Stimulated activated CD4-positive, alpha-beta T cell treated with anti-CD3 and anti-CD28 coated beads, Interleukin-15, amount 100 ng/mL, for 1 hour (primary cell): Measurements from ENCODE around the gene MARCHF3.
"Not testable (repeated sequence)": the region's sequence is repeated elsewhere in the genome, so short reads cannot be mapped to it uniquely, and the experiment has no call there.

Source experiments
- DNase-seq, 2 donors: peaks; one replicate each; pipeline ENCODE4 v3.0.0-alpha.2; 2020; ENCODE audit warnings: low read depth in 1 of 2, low spot score in 1 of 2

Gene MARCHF3

GRCh38 chr5:126961128-126961527, 69.2 kb downstream of the MARCHF3 start:
- DNase-seq: no peak

DNA sequence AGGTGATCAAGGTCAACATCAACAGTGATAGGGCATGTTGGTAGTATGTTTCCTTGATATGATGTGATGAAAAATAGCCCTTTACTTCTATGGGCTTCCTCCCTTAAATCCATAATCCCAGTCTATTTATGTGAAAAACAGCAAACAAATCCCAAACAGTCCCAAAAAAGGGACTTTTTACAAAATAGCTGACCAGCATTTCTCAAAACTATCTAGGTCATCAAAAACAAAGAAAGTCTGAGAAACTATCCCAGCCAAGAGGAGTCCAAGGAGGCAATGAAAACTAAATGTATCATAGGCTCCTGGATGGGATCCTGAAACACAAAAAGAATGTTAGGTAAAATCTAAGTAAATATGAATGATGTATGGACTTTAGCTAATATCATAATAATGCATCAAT, 71.2 kb downstream of the MARCHF3 start:
- no peak for DNase-seq

DNA sequence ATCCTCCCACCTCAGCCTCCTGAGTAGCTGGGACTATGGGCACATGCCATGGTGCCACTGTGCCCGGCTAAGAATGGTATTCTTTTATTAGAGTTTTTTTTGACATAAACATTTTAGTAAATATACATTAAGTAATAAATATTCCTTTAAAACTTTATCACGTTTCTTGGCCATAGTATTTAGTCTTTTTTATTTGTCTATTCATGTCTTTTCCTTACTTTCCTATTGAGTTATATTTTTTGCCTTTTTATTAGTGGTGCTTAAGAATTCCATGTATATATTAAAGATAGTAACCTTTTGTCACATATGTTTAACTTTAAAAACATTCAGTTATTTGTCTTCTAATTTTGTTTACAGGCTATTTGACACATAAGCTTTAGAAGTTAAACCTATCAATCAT, 73.4 kb downstream of the MARCHF3 start:
- no peak for DNase-seq

DNA sequence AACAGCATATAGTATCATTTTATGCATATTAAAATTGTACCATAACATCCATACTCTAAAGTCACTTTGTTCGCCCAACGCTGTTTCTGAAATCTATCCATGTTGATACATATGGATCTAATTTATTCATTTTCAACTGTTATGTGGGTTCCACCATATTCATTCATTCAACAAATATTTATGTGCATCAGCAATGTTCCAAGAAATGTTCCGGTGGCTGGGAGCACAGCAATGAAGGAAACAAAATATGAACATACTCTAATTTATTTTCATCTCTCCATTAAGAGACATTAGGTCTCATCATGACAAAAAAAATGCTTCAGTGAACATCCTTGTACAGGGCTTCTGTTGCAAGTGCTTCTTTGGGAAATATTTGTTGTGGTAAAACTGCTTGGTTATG, 75.4 kb downstream of the MARCHF3 start:
- DNase-seq: no peak

GRCh38 chr5:126953640-126954039, 76.7 kb downstream of the MARCHF3 start:
- no peak for DNase-seq

- no peak for DNase-seq
Measured at GRCh38 chr5:126949475-126949874, 80.9 kb downstream of the MARCHF3 start.

GRCh38 chr5:126948453-126948852, 81.9 kb downstream of the MARCHF3 start:
- DNase-seq: no peak

DNA sequence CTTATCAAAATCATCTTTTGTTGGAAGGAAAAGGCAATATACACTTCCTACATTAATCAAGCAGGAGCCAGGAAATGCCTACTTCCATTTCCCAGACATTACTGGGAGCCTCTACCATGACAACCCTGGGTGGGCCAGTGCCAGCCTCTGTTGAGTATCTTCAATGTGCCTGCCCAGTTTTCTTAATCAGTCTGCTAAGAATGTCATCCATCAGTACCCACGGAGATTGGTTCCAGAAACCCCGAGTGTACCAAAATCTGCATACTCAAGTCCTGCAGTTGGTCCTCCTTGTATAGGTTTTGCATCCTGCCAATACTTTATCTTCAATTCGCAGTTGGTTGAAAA, 82.4 kb downstream of the MARCHF3 start:
- DNase-seq: no peak

DNA sequence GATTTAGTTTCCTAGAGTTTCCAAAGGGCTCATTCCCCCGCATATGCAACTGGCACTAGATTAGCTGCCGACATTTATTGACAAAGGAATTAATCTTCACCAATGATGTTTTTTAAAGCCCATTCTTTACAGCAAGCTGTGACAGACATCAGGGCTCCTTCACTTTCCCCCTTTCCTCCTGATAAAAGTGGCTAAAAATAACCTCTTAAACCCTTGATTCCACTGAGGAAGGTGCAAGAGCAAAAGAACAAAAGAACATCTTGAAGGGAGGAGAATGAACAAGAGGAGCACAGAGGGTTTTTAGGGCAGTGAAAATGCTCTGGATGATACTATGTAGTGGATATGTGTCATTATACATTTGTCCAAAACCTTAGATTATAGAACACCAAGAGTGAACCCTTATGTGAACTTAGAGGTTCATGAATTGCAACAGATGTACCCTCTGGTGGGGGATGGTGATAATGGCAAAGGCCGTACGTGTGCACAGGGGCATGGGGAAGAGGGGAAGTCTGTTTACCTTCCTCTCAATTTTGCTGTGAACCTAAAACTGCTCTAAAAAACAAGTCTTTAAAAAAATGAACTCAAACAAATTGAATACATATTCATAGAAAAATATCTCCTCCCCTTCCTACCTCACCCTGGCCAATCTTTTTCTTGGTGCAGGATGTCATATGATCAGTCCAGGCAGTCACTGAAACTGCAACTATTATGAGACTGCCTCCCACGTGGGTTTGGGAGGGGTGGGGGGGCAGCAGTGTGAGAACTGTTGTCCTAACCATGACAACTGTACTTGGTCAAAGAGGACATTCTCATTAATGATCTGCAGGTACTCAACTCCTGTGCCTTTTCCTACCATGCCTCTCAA, 83.0 kb downstream of the MARCHF3 start:
- no peak for DNase-seq

- not testable (repeated sequence) for DNase-seq
Measured at GRCh38 chr5:126942908-126943307, 87.5 kb downstream of the MARCHF3 start.

DNA sequence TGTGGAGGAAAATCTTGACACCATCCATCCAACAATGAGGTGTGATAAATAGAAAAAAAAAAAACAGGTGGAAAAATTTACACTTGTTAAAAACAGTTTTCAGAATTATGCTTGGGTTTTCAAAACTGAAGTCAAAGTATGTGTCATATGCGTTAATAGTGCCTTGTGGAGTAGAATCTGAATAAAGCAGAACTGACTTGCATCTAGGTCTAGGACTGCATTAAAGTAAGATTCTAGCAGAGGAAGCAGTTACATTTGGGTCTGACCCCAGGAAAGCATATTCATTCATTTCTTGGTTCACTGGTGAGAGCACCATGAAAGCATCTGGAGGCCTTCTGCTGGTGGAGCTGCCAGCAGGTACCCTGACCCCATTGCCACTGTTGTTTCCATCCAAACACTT, 89.0 kb downstream of the MARCHF3 start:
- DNase-seq: no peak

GRCh38 chr5:126939887-126940286, 90.5 kb downstream of the MARCHF3 start:
- no peak for DNase-seq

GRCh38 chr5:126938466-126938865, 91.9 kb downstream of the MARCHF3 start:
- no peak for DNase-seq

DNA sequence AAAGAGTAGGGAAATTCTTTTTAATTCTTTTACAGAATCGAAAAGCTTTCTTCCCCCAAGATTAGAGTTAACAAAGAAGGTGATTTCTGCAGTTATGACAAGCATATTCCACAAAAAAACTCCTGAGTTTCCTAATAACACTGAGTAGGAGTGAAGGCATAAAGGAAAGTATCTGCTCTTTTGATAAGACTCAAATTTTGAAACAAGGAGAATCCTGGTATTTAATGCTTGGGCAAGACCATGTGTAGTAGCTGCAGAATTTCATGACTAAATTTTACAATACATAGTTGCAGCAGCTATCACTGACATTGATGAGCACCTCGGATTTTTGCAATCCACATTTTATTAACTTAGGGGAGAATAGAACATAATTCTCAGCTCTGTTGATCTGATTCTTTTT, 92.6 kb downstream of the MARCHF3 start:
- no peak for DNase-seq

DNA sequence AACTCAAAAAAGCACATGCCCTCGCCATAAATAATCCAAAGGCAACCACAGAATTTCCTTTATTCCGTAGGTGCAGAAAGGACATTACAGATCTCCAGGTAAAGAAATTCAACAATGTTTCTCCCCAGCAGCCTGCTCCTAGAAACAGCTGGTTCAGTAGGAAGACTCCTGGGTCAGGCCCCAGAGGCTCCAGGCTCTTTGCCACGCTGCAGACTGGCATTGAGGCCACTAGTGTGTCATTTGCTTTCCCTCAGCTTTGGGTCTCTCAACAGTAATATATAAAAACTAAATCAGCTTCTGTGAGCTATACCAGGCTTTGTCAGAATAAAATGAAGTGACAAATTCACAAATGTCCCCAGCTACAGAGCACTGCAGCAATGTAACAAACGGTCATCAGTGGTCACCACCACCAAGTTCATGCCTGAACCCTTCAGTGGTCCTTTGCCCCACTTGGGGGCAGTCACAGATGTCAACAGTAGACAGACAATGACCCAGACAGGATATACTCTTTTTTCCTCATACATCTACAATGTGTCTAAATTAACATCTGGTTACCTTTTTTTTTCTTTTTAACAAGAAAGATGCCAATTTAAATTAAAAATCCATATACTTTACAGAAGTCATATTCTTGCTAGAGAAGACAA, 93.5 kb downstream of the MARCHF3 start:
- DNase-seq: no peak

GRCh38 chr5:126931963-126932660, 98.2 kb downstream of the MARCHF3 start:
- DNase-seq: no peak

DNA sequence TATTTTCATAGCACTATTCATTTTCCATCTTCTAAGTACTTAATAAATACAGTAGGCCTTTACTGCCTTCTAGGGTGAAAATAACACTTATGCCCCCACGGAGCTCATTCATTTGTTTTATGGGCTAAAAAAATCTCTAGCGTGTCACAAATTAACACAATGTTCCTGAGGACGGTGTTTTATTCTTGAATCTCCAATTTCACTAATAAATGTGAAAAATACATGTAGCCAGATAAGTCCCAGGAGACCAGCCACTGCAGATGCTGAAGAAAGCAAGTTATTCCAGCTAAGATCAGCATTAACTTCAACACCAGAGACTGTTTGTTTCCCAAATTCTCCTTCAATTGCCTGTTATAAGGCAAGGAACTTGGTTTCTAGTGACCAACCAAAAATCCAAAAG, 102.3 kb downstream of the MARCHF3 start:
- no peak for DNase-seq

GRCh38 chr5:126927429-126927828, 102.9 kb downstream of the MARCHF3 start:
- DNase-seq: no peak

DNA sequence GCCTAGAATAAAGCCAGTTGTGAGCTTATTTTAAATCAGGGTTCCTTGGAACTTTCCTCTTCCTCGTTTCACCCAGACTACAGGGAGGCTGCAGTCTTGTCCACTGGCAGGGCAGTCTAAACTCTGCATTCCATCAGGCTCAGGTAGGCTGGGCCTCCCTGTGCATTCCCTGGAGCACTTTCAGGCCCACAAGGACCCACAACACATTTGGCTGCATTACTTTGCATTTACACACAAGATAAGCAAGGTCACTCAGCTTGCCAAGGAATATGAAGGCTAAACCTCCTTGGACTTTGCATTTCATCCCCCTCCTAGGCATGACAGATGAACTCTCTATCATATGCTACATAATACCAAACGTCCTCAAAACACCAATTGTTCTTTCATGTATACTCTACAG, 104.2 kb downstream of the MARCHF3 start:
- DNase-seq: no peak

- no peak for DNase-seq
Measured at GRCh38 chr5:126925482-126925881, 104.9 kb downstream of the MARCHF3 start.

DNA sequence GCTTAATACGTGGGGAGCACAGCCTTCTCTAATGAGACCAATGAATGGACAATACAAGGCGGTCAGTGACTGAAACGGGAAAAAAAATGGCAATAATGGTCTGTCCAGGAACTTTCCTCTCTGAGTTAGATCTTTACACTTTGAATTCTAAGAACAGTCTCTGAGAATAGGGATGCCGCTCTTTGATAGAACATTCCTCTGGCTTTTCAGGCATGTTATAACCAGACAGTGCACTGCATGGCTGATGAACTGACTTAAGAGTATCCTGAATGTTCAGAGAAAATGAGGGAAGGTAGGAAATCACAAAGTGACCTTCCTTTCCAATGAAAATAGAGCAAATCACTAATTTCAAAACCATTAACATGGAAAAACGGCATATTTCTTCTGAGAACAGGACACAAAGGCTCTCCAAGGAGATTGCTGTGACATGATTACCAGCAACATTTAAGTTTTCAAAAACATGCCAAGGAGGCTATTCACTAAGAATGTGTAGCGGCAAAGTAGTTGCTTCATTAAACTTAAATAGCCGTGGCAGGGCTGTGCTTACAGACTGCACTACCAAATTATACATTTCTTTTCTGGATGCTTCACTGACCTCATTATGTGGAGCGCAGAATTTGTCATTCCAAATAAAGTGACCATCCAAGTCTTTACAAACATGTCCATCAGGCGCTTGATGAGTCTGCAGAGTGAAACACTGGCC, 105.9 kb downstream of the MARCHF3 start:
- no peak for DNase-seq
